A549 (cell line): ENCODE data around the gene VSIG2.

Source experiments
- BCL3 ChIP-seq: fragments of >200 bp; sonication (Bioruptor Twin); formaldehyde crosslinking; IDR thresholded peaks from 3 replicates; pipeline ENCODE4 v1.6.1; 2016
- BHLHE40 ChIP-seq: IDR thresholded peaks from 2 replicates; pipeline ENCODE4 v1.6.1; 2012; ENCODE audit warnings: low read depth, low read length, inconsistent platforms
- CBX2 ChIP-seq: fragments of 200-600 bp; sonication (generic); IDR thresholded peaks from 2 replicates; pipeline ENCODE4 v1.6.1; 2016; ENCODE audit warnings: low read depth, mild to moderate bottlenecking, borderline replicate concordance
- CTCF ChIP-seq: fragments of >200 bp; sonication (Bioruptor Twin); formaldehyde crosslinking; IDR thresholded peaks from 3 replicates; pipeline ENCODE4 v1.5.1; 2016
- ELK1 ChIP-seq: fragments of 150-350 bp; IDR thresholded peaks from 2 replicates; pipeline ENCODE4 v1.6.1; 2014; ENCODE audit warnings: low read depth, mild to moderate bottlenecking, low read length
- EP300 ChIP-seq, 2 experiments: fragments of >200 bp; sonication (Bioruptor Twin); formaldehyde crosslinking; IDR thresholded peaks; 2 replicates in 1 of 2; 3 replicates in 1 of 2; pipeline ENCODE4 v1.6.1; 2016 to 2017
- PHF8 ChIP-seq: fragments of 200-600 bp; sonication (generic); IDR thresholded peaks from 2 replicates; pipeline ENCODE4 v1.6.1; 2016; ENCODE audit warnings: low read depth, mild to moderate bottlenecking, antibody characterized with exemption, moderate library complexity, borderline replicate concordance
- POLR2A ChIP-seq: IDR thresholded peaks from 2 replicates; pipeline ENCODE4 v1.6.1; 2012; ENCODE audit warnings: mild to moderate bottlenecking, low read length
- RAD21 ChIP-seq, 2 experiments: fragments of >200 bp in 1 of 2; sonication (Bioruptor Twin) in 1 of 2; formaldehyde crosslinking in 1 of 2; IDR thresholded peaks in 1 of 2; conservative IDR thresholded peaks in 1 of 2; 2 replicates in 1 of 2; 3 replicates in 1 of 2; pipeline ENCODE4 v1.6.1; 2012 to 2018; ENCODE audit warnings: inconsistent platforms in 1 of 2
- RARB ChIP-seq: fragments of 250-450 bp; sonication (Bioruptor Pico); IDR thresholded peaks from 2 replicates; pipeline ENCODE4 v1.8.0; 2021; ENCODE audit warnings: mild to moderate bottlenecking, moderate library complexity
- REST ChIP-seq: fragments of 200-600 bp; sonication (generic); IDR thresholded peaks from 2 replicates; pipeline ENCODE4 v1.6.1; 2016; ENCODE audit warnings: antibody characterized with exemption, mild to moderate bottlenecking, moderate library complexity
- RFX5 ChIP-seq: fragments of 450-650 bp; IDR thresholded peaks from 2 replicates; pipeline ENCODE4 v1.7.1; 2014; ENCODE audit warnings: antibody characterized with exemption, mild to moderate bottlenecking, moderate library complexity
- USF2 ChIP-seq: fragments of 450-650 bp; IDR thresholded peaks from 2 replicates; pipeline ENCODE4 v1.6.1; 2014; ENCODE audit warnings: antibody characterized with exemption
- ZSCAN20 ChIP-seq: fragments of 250-450 bp; sonication (Bioruptor Pico); IDR thresholded peaks from 2 replicates; pipeline ENCODE4 v1.8.0; 2022; ENCODE audit warnings: mild to moderate bottlenecking, moderate library complexity

GRCh38 chr11:124791626-124792341 is 39.7 kb upstream of the VSIG2 start:
- TF ChIP-seq BHLHE40 (no peak), POLR2A (no peak), CTCF (no peak), ELK1 (no peak), EP300 (IDR thresholded peaks at IDR 0.05) (no peak), BCL3 (no peak), ZSCAN20 (no peak), RARB (no peak), RFX5 (no peak), PHF8 (no peak), RAD21 (conservative IDR thresholded peaks at IDR 0.05 in 1 of 2, IDR thresholded peaks at IDR 0.05 in 1 of 2) (no peak), CBX2 (no peak), USF2 (no peak), REST (no peak)
